ENCODE results near the gene PAIP2B.
A peak's percentile ranks its signal among the peaks of the same experiment; 100 is the strongest.
"Not testable (repeated sequence)": the region's sequence is repeated elsewhere in the genome, so short reads cannot be mapped to it uniquely, and the experiment has no call there.

Gene PAIP2B, protein sequence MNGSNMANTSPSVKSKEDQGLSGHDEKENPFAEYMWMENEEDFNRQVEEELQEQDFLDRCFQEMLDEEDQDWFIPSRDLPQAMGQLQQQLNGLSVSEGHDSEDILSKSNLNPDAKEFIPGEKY

DNA sequence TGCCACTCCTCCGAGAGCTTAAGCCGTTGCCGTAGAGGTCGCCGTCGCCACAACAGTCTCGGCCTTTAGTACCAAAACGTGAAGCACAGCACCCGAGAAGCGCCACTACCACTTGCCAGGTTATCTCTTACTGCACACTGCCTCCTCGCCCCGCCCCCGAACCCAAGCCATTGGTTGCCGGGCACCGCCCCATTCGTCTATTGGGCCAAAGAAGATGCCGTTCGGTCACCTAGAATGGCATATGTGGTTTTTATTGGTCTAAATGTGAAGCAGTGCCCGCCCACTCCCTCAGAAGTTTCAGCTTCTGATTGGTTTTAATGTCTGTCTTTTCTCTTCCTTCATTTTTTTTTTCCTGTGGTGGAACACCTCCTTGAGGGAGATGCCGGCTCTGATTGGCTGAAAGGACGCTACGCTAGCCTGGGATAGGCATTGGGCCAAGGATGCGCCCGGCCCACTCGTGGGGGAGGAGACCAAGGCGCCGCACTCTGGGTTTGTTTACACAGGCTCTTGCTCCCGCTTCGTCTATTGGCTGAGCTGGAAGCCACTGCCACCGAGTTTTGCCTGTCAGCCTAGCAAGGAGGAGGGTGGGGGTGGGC, at the start of gene PAIP2B:
Gene PAIP2B (minus strand): TSS at position 139 of the 596 bp plus-strand sequence. CDS start 24,514 bp downstream, outside the sequence.
- peak; percentile 99 for DNase-seq (ENCODE audit: low read depth)

- DNase-seq (ENCODE audit: low read depth): no peak
These were observed 49.0 kb upstream of the PAIP2B start for GRCh38 chr2:71275939-71276310.

- no peak for DNase-seq (ENCODE audit: low read depth)
These were observed 42.7 kb upstream of the PAIP2B start for GRCh38 chr2:71269511-71270090.

GRCh38 chr2:71263386-71263785, 36.5 kb upstream of the PAIP2B start:
- DNase-seq (ENCODE audit: low read depth): no peak

DNA sequence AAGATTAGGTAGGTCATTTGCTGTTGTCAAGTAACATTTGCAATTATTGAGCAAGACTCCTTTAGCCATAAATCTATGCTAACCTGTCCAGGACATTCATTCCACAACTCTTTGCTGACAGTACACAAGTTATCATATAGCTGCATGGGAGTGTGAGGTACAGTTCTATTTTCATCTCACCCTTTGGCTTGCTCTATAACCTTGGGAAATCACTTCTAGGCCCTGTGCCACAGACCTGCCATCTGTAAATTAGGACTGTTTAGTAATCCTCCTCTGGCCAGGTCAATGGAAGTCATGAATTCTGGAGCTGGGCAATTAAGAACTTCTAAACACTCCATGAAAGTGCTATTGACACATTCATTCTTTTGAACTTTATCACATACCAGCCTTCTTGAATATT, 34.6 kb upstream of the PAIP2B start:
- no peak for DNase-seq (ENCODE audit: low read depth)

DNA sequence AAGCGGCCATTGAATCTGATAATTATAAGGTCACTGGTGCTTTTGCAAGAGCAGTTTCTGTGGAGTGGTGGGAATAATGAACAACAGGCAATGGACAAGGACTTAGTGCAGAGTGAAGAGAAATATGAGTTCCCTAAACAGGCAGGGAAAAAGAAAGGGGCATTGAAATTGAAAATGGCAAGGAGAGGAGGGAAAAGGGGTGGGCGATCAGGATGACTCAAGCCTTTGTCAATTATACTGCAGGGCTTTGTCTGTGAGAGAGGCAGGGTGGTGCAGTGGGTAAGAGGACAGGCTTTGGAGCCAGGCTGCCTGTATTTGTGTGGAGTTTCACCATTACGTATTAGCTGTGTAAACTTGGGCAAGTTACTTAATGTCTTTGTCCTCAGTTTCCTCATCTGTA, 29.5 kb upstream of the PAIP2B start:
- DNase-seq (ENCODE audit: low read depth): no peak

DNA sequence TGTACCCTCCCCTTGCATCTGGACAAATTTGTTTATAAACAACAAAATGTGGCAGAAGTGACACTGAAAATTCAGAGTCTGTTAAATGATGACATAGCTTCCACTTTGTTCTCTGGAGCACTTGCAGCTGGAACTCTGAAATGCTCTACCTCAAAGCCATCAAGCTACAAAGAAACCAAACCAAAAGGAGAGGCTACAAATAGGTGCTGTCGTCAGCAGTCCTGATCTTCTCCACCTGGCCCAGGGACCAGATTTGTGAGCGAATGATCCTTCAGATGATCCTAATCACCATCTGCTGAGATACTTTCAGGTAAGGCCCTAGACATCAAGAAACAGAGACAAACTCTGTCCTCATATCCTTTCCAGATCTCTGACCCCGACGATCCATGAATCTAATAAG, 27.9 kb upstream of the PAIP2B start:
- no peak for DNase-seq (ENCODE audit: low read depth)

- DNase-seq (ENCODE audit: low read depth): no peak
These were observed 27.2 kb upstream of the PAIP2B start for GRCh38 chr2:71254078-71254477.

DNA sequence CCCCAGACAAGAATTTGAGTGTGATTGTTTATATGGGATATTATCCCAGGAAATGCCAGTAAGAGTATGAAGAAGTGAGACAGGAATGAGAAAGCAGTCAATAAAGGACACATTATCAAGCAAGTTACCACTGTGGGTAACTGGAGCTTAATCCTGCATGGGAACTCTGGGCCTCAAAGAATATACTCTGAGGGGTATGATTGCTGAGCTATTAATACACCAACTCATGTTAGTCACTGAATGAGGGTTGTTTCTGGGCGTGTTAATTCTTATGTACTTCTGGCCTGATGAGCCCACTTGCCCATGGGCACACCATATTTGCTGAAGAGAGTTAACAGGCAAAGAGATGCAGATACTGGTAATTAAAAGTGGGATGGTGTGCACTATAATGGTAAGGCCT, 26.6 kb upstream of the PAIP2B start:
- DNase-seq (ENCODE audit: low read depth): no peak

- DNase-seq (ENCODE audit: low read depth): no peak
These were observed 26.0 kb upstream of the PAIP2B start for GRCh38 chr2:71252862-71253261.

- DNase-seq (ENCODE audit: low read depth): no peak
These were observed 24.0 kb upstream of the PAIP2B start for GRCh38 chr2:71250935-71251334.

DNA sequence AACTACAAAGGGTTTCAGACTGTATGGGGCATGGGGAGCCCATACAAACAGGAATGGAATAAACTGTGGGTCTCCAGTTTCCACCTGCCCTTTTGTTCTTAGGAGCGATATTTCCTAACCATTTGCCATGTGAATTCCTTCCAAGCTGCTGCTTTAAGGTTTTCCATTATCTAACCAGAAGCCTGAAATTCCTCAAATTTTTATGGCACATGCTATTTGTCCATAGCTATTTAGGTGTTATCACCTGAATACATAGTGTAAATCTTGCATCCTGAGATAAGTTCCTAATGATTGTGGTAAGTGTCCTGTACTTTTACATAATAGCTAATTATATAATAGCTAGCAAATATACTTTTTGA, 17.4 kb upstream of the PAIP2B start:
- DNase-seq (ENCODE audit: low read depth): no peak

GRCh38 chr2:71243634-71244301, 16.9 kb upstream of the PAIP2B start:
- DNase-seq (ENCODE audit: low read depth): no peak

DNA sequence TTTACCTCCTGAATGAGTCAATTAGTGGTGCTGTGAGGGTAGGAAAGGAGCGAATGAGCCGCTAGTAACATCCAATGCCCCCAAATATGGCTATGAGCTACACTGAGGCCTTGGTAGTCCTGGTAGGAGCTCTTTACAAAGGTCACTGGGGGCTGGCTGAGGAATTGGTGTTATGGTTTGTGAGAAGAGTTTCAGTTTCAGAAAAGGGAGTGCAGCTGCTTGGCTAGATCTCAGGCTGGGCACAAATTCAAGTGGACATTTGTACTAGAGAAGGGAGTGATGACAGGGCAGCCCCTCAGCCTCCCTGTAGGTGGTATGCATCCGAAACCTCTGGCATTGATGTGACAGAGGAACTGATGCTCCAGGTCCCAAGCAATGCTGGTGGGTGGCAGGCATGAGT, 13.9 kb upstream of the PAIP2B start:
- DNase-seq (ENCODE audit: low read depth): no peak

DNA sequence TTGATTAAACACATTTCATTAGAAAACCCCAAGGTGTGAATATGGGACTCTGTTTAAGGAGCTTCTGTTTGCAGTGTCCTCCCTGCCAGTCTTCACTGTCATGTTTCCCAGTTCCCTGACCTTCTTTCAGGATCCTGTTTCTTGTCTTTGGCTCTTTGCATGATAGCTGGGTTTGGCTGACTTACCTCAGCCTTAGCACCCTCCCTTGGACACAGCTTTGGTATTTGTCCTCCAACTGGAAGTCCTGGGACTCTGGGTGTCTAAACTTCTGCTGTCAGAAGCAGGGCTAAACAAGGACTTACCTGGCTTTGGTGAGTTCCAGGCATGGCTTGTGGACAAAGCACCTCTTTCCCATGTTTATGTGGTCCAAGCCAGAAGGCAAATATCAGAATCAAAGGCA, 11.2 kb upstream of the PAIP2B start:
- DNase-seq (ENCODE audit: low read depth): no peak

DNA sequence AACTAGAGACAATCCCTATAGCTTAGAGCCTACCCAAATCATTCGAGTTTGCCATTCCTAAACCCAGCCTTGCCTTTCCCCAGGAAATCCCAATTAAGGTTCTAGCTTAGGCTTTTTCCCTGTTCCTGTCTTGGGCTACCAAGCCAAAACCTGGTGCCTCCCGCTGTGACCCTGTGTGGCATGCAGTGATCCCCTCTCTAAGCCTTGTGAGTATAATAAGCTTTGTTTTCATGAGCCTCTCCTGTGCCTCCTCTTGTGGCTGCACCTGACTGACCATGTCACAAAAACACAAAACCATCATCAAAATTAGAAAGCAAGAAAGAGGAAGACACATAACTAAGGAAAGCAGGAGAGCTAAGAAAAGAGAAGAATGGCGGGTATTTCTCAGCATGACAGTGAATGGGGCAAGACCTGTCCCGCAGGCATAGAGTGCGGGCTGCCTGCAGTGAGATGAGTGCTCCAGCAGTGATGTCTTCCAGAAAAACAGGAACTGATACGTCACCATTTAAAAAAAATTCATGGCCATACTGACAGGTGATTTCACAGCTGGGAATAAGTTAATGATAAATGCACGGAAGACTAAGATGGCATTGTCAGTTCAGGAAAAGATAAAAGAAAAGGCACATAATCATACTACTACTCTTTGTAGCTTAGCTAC, 9.2 kb upstream of the PAIP2B start:
- DNase-seq (ENCODE audit: low read depth): no peak

DNA sequence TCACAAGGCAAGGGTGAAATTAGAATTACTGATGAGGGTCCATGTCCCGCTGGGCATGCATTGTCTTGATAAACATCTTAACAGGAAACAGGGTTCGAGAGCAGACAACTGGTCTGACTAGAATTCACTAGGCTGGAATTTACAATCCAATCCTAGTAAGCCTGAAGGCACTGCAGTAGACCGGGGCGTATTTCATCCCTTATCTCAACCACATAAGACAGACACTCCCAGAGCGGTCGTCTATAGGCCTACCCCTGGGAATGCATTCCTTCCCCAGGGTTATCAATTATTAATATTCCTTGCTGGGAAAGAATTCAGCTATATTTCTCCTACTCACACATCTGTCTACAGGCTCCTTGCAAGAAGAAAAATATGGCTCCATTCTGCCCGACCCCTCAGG, 6.2 kb upstream of the PAIP2B start:
- not testable (repeated sequence) for DNase-seq (ENCODE audit: low read depth)

DNA sequence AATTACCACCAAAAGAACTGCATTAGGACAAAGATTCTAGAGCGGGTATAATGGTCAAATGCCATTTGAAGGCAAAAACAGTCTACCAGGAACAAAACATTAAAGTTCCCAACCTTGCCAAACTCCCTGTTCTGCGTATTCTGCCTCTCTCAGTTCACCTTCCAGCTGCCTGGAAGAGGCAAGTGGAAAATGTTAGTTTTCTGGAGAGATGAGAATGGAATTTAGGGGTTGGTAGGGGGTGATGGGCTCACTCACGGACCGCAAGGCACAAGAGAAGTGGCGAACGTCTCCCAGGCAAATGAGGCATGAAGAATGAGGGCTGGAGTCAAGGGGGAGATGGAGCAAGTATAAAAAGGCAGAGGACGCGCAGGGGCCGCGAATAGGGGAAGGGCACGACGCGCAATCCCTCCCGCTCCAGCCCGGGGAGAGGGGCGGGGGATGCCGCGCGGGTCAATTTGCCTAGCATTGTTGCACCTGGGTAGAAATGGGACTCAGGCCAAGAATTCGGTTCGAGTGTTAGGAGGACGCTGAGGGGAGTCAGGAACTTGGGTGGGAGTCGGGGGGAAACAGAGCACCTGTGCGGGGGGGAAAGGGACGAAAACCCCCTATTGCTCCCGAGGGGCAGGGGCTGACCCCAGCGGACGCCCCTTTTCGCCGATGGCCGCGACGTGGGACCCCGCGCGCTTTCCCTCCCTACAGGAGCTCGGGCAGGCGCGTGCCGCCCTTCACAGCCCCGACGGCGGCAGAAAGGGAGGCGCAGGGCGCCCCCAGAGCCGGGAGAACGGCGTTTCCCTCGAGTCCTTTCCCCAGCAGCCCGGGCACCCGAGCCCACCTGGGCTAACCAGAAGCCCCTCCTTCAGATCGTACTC, 573 bp downstream of the PAIP2B start:
- no peak for DNase-seq (ENCODE audit: low read depth)

DNA sequence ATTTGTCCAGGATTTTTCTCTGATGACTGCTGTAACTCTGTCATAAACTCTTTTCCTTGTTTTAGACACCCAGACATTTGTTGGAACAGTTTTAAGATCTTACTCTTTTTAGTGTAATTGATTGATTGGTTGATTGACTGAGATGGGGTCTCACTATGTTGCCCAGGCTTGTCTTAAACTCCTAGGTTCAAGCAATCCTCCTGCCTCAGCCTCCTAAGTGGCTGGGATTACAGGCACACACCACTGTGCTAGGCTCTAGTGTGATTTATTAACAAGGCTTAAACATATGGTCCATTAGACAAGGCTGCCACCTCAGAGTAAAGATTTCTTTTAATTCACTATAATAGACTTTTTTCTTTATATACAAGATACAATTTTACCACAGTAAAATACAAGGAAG, 2.0 kb downstream of the PAIP2B start:
- DNase-seq (ENCODE audit: low read depth): no peak

GRCh38 chr2:71224457-71224856, 2.4 kb downstream of the PAIP2B start:
- no peak for DNase-seq (ENCODE audit: low read depth)

GRCh38 chr2:71223767-71224333, 3.1 kb downstream of the PAIP2B start:
- DNase-seq (ENCODE audit: low read depth): no peak

DNA sequence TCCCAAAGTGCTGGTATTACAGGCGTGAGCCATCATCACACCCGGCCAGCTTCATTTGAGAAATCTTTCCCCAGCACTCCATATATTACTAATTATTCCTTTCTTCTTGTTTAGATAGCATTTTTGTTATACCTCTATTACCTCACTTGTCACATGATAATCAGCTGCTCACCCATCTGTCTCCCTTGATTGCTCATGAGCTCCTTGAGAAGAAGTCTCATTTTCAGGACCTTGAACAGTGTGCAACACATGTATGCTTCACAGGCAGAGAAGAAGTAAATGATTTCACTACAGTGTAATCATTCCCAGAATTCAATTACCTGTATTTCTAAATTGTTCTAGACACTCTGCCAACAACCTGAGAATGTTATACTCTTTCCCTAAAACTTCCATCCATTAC, 6.2 kb downstream of the PAIP2B start:
- DNase-seq (ENCODE audit: low read depth): no peak
